HG03280 (cell line): ENCODE data around the gene SNORC.
"Not testable (repeated sequence)": the region's sequence is repeated elsewhere in the genome, so short reads cannot be mapped to it uniquely, and the experiment has no call there.

Source experiments
- ATAC-seq: cut with Tn5 transposase; IDR thresholded peaks from one replicate; pipeline ENCODE4 v1.9.1; 2021; ENCODE audit warnings: mild to moderate bottlenecking, moderate library complexity; ENCODE audit not compliant: unreplicated experiment

Gene SNORC

GRCh38 chr2:232894746-232895145 is 24.7 kb downstream of the SNORC start:
- no peak for ATAC-seq

GRCh38 chr2:232896111-232896510 is 26.0 kb downstream of the SNORC start:
- no peak for ATAC-seq

- ATAC-seq, result no peak
These were observed 26.9 kb downstream of the SNORC start for GRCh38 chr2:232896720-232897597.

- no peak for ATAC-seq
These were observed 27.7 kb downstream of the SNORC start for GRCh38 chr2:232897598-232898408.

GRCh38 chr2:232898592-232899543 is 28.8 kb downstream of the SNORC start:
- ATAC-seq, result no peak

- ATAC-seq, result no peak
These were observed 31.0 kb downstream of the SNORC start for GRCh38 chr2:232900811-232901735.

GRCh38 chr2:232901736-232902578 is 31.9 kb downstream of the SNORC start:
- ATAC-seq, result no peak

GRCh38 chr2:232903989-232904388 is 33.9 kb downstream of the SNORC start:
- no peak for ATAC-seq

- ATAC-seq, result not testable (repeated sequence)
These were observed 37.0 kb downstream of the SNORC start for GRCh38 chr2:232906867-232907717.

GRCh38 chr2:232907718-232908085 is 37.6 kb downstream of the SNORC start:
- not testable (repeated sequence) for ATAC-seq

- ATAC-seq, result no peak
These were observed 38.6 kb downstream of the SNORC start for GRCh38 chr2:232908695-232909094.

GRCh38 chr2:232910376-232910775 is 40.3 kb downstream of the SNORC start:
- no peak for ATAC-seq

- no peak for ATAC-seq
These were observed 41.7 kb downstream of the SNORC start for GRCh38 chr2:232911712-232912277.

- no peak for ATAC-seq
These were observed 43.8 kb downstream of the SNORC start for GRCh38 chr2:232913903-232914302.

GRCh38 chr2:232919141-232919540 is 49.1 kb downstream of the SNORC start:
- no peak for ATAC-seq

GRCh38 chr2:232920055-232920454 is 50.0 kb downstream of the SNORC start:
- no peak for ATAC-seq

GRCh38 chr2:232920760-232921159 is 50.7 kb downstream of the SNORC start:
- ATAC-seq, result no peak

- no peak for ATAC-seq
These were observed 54.4 kb downstream of the SNORC start for GRCh38 chr2:232924433-232924832.
